ENCODE data around the gene MED15. TPM values are rescaled to one million over a fixed set of nuclear protein-coding genes. Genes with fewer than 3 reads are reported as not detected.

MED15 gene
- total RNA-seq, 1 donor from 2014 or later: 77.8 TPM

DNA sequence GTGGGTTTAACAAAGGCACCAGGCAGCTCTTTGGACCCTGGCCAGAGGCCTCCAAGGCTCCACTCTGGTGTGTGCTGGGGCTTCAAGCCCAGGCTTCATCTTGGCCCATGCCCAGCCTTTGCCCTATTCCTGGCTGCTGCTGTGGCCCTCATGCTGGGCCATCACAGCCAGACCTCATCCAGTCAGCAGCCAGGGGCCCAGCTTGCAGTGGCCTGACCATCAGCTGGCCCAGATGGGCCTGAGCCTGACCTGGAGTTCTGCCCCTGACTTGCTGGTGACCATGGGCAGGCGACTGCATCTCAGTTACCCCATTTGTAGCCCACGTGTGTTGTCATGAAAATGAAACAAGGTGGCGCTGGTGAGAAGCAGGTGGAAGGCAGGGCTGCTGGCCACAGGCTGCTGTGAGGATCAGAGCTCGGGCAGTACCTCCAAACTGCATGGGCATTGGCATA, 76.1 kb downstream of the MED15 start:
- no peaks in the 10 kb centered on the region for H3K27me3 Mint-ChIP-seq
- DNase-seq (ENCODE audit: low spot score, unreplicated experiment): no peak

DNA sequence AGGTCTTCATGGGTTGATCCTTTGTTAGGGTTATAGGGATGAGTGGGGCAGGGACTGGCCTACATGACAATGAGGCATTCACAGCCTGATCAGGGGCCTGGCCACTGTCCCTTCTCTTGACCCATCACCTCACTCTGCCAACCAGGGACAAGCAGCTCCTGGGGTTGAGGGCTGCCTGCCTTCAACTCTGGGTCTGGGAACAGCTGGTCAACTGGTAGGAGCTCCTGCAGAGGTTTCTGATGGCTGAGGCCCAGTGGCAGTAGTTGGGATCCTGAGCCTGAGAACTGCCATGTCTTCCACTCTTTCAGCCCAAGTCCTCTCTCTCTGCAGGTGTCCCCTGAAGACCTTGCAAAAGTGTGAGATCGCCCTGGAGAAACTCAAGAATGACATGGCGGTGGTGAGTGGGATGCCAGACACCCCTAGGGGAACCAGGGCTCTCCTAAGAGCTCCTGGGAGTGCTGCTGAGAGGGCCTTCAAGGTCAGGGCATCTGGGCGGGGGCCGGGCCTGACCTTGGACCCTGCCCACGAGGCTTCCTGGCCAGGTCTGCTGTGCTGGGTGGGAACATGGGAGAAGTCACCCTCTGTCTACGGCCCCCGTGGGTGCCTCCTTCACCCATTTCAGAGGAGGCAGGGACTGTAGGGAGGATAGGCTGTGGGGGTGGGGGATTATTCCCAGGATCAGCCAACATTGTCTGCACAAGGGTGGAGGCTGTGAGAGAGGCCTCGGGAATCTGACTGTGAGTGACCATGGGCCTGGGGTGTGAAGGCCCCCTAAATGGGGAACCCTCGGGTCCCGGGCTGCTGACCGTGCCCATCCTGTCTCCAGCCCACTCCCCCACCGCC, 76.8 kb downstream of the MED15 start:
- no peak for DNase-seq (ENCODE audit: low spot score, unreplicated experiment)
- Mint-ChIP-seq H3K27me3 (no peaks in the 10 kb centered on the region), H3K4me1 (ENCODE audit: low read depth) (no peaks in the 10 kb centered on the region), H3K27ac (no peak overlapping the region), H3K36me3 (ENCODE audit: insufficient read depth) (peaks cover 1% of the 10 kb centered on the region), H3K4me3 (ENCODE audit: low read depth) (no peak overlapping the region), H3K9me3 (ENCODE audit: low read depth) (no peaks in the 10 kb centered on the region)
- no peak for TF ChIP-seq CTCF (IDR thresholded peaks at IDR 0.05; ENCODE audit: unreplicated experiment)

More for the DNA sequence above, 76.1 kb downstream of the MED15 start:
- Mint-ChIP-seq H3K36me3 (ENCODE audit: insufficient read depth) (peaks cover 1% of the 10 kb centered on the region), H3K9me3 (ENCODE audit: low read depth) (no peaks in the 10 kb centered on the region), H3K4me1 (ENCODE audit: low read depth) (no peaks in the 10 kb centered on the region), H3K4me3 (ENCODE audit: low read depth) (no peak overlapping the region), H3K27ac (no peak overlapping the region)
- TF ChIP-seq CTCF (IDR thresholded peaks at IDR 0.05; ENCODE audit: unreplicated experiment): peak; percentile 16

DNA sequence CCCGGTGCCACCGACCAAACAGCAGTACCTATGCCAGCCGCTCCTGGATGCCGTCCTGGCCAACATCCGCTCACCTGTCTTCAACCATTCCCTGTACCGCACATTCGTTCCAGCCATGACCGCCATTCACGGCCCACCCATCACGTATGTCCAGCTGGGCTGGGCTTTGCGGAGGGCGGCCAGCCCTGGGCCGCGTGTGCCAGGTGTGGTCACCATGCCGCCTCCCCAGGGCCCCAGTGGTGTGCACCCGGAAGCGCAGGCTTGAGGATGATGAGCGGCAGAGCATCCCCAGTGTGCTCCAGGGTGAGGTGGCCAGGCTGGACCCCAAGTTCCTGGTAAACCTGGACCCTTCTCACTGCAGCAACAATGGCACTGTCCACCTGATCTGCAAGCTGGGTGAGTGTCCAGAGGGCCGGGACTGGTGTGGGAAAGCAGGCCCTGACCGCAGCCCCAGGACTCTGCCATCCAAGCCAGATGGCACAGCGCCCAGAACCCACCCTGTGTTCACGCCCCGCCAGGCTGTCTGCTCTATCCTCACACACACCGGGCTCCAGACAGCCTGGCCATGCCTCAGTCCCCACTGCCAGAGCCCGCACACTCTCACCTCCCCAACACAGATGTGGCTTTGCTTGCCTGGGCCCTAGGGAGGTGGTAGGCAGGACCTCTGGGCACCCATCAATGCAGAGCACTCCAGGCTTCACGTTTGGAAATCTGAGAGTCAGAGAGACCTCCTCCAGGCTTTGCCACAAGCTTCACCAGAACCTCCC, 77.6 kb downstream of the MED15 start:
- no peak for TF ChIP-seq CTCF (IDR thresholded peaks at IDR 0.05; ENCODE audit: unreplicated experiment)
- peaks cover 1% of the 10 kb centered on the region for H3K36me3 Mint-ChIP-seq (ENCODE audit: insufficient read depth)
- no peaks in the 10 kb centered on the region for H3K4me1 Mint-ChIP-seq (ENCODE audit: low read depth)
- DNase-seq (ENCODE audit: low spot score, unreplicated experiment): no peak
- no peak overlapping the region for H3K27ac Mint-ChIP-seq
- H3K9me3 Mint-ChIP-seq (ENCODE audit: low read depth): no peaks in the 10 kb centered on the region
- H3K4me3 Mint-ChIP-seq (ENCODE audit: low read depth): no peak overlapping the region
- no peaks in the 10 kb centered on the region for H3K27me3 Mint-ChIP-seq

DNA sequence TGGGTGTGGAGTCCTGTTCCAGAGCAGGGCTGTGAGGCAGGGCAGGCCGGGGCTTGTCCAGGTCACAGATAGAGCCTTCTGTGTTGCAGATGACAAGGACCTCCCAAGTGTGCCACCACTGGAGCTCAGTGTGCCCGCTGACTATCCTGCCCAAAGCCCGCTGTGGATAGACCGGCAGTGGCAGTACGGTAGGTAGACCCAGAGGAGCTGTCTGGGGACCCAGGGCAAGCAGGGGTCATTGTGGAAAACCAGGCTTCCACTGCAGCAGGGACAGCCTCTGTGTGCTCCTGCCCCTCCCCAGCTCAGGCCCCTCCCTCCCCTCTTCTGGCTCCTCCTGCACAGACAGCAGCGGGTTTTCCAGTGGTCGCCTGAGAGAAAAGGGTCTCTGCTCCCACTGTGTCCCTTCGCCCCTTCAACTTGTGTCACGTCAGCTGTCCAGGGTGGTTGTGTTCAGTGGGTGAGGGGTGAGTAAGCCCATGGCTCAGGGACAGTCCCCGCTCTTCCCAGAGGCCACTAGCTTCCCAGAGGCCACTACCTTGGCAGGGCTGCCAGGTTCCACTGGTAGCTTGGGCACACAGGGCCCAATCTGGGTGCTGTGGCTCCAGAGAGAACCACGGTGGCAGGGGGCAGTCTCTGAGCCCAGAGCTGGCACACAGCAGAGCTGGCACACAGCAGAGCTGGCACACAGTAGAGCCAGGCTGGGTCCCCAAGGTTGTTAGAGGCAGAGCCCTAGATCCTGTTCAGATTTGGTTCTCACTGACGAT, 78.4 kb downstream of the MED15 start:
- peaks cover 1% of the 10 kb centered on the region for H3K36me3 Mint-ChIP-seq (ENCODE audit: insufficient read depth)
- H3K4me3 Mint-ChIP-seq (ENCODE audit: low read depth): no peak overlapping the region
- no peaks in the 10 kb centered on the region for H3K27me3 Mint-ChIP-seq
- H3K27ac Mint-ChIP-seq: no peak overlapping the region
- no peak for TF ChIP-seq CTCF (IDR thresholded peaks at IDR 0.05; ENCODE audit: unreplicated experiment)
- H3K4me1 Mint-ChIP-seq (ENCODE audit: low read depth): no peaks in the 10 kb centered on the region
- DNase-seq (ENCODE audit: low spot score, unreplicated experiment): no peak
- no peaks in the 10 kb centered on the region for H3K9me3 Mint-ChIP-seq (ENCODE audit: low read depth)

DNA sequence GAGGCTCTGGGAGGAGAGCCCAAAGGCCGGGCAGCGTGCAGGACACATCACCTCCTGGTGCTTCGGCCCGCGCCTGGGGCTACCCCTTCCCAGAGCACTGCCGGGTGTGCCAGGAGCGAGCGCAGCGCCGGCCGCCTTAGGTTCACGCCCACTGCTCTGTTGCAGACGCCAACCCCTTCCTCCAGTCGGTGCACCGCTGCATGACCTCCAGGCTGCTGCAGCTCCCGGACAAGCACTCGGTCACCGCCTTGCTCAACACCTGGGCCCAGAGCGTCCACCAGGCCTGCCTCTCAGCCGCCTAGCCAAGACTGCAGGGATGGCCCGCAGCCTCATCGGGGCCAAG, 79.0 kb downstream of the MED15 start:
- Mint-ChIP-seq H3K4me1 (ENCODE audit: low read depth) (no peaks in the 10 kb centered on the region), H3K36me3 (ENCODE audit: insufficient read depth) (peaks cover 1% of the 10 kb centered on the region), H3K27me3 (no peaks in the 10 kb centered on the region), H3K27ac (no peak overlapping the region), H3K4me3 (ENCODE audit: low read depth) (no peak overlapping the region), H3K9me3 (ENCODE audit: low read depth) (no peaks in the 10 kb centered on the region)
- TF ChIP-seq CTCF (IDR thresholded peaks at IDR 0.05; ENCODE audit: unreplicated experiment): no peak
- no peak for DNase-seq (ENCODE audit: low spot score, unreplicated experiment)

Data from progenitor cell of endocrine pancreas (in vitro differentiated cells).